BE2C (cell line): ENCODE measurements around the gene FTH1.
A peak's percentile ranks its signal among the peaks of the same experiment; 100 is the strongest.
"Not testable (repeated sequence)": the region's sequence is repeated elsewhere in the genome, so short reads cannot be mapped to it uniquely, and the experiment has no call there.

Source experiments
- DNase-seq: peaks from one replicate; pipeline ENCODE4 v3.0.0-alpha.2; 2020
- H3K27me3 ChIP-seq: fragments of 250-450 bp; sonication (Bioruptor Pico); 2 replicates; pipeline ENCODE4 v1.5.1; 2020; ENCODE audit warnings: mild to moderate bottlenecking
- H3K36me3 ChIP-seq: fragments of 250-450 bp; sonication (Bioruptor Pico); 2 replicates; pipeline ENCODE4 v1.5.1; 2020; ENCODE audit warnings: mild to moderate bottlenecking
- H3K4me1 ChIP-seq: fragments of 250-450 bp; sonication (Bioruptor Pico); 2 replicates; pipeline ENCODE4 v1.5.1; 2020
- H3K4me3 ChIP-seq: 2 replicates; pipeline ENCODE4 v1.5.1; 2011; ENCODE audit warnings: low read depth, low read length
- H3K9me3 ChIP-seq: fragments of 250-450 bp; sonication (Bioruptor Pico); 2 replicates; pipeline ENCODE4 v1.5.1; 2020
- CTCF ChIP-seq: IDR thresholded peaks from 2 replicates; pipeline ENCODE4 v1.5.1; 2012; ENCODE audit warnings: mild to moderate bottlenecking, low read depth, low read length

The FTH1 gene

GRCh38 chr11:61966734-61967115 is 709 bp downstream of the FTH1 start:
- Histone ChIP-seq H3K27me3 (no peaks in the 10 kb centered on the region), H3K4me1 (peaks cover 8% of the 10 kb centered on the region; the same call in 1 of the 2 replicates), H3K4me3 (peak overlapping the region; percentile 91), H3K36me3 (peaks cover 25% of the 10 kb centered on the region), H3K9me3 (no peaks in the 10 kb centered on the region)
- no peak for TF ChIP-seq CTCF
- no peak for DNase-seq

- Histone ChIP-seq H3K4me3 (peak overlapping the region; percentile 91), H3K36me3 (peaks cover 25% of the 10 kb centered on the region)
- H3K27me3 ChIP-seq, DNase-seq, H3K9me3 ChIP-seq, H3K4me1 ChIP-seq: not testable (repeated sequence)
Observed at GRCh38 chr11:61964666-61965271, 2.7 kb downstream of the FTH1 start.

GRCh38 chr11:61964058-61964665 is 3.3 kb downstream of the FTH1 start:
- no peaks in the 10 kb centered on the region for H3K27me3 ChIP-seq

GRCh38 chr11:61963282-61964057 is 4.0 kb downstream of the FTH1 start:
- DNase-seq = no peak
- no peak overlapping the region for H3K4me3 ChIP-seq
- H3K36me3 ChIP-seq = peaks cover 25% of the 10 kb centered on the region
- no peaks in the 10 kb centered on the region for H3K9me3 ChIP-seq
- no peak for TF ChIP-seq CTCF
- H3K27me3 ChIP-seq = no peaks in the 10 kb centered on the region
- peaks cover 5% of the 10 kb centered on the region; the same call in 1 of the 2 replicates for H3K4me1 ChIP-seq

More at GRCh38 chr11:61964058-61964665, 3.3 kb downstream of the FTH1 start:
- peaks cover 25% of the 10 kb centered on the region for H3K36me3 ChIP-seq
- no peak overlapping the region for H3K4me3 ChIP-seq
- no peaks in the 10 kb centered on the region for H3K9me3 ChIP-seq
- TF ChIP-seq CTCF = no peak
- DNase-seq = no peak
- H3K4me1 ChIP-seq = peaks cover 5% of the 10 kb centered on the region; the same call in 1 of the 2 replicates

GRCh38 chr11:61963016-61963281 is 4.5 kb downstream of the FTH1 start:
- Histone ChIP-seq H3K27me3 (no peaks in the 10 kb centered on the region), H3K36me3 (peaks cover 25% of the 10 kb centered on the region), H3K4me3 (no peak overlapping the region), H3K4me1 (peaks cover 5% of the 10 kb centered on the region; the same call in 1 of the 2 replicates), H3K9me3 (no peaks in the 10 kb centered on the region)
- DNase-seq = no peak
- no peak for TF ChIP-seq CTCF

- Histone ChIP-seq H3K27me3 (no peaks in the 10 kb centered on the region), H3K36me3 (peaks cover 25% of the 10 kb centered on the region), H3K4me1 (peaks cover 5% of the 10 kb centered on the region; the same call in 1 of the 2 replicates), H3K4me3 (no peak overlapping the region), H3K9me3 (no peaks in the 10 kb centered on the region)
- no peak for DNase-seq
- no peak for TF ChIP-seq CTCF
Observed at GRCh38 chr11:61962213-61963015, 5.0 kb downstream of the FTH1 start.
